Cardiac fibroblast (primary cell): ENCODE data around the gene KLHL18.
A peak's percentile ranks its signal among the peaks of the same experiment; 100 is the strongest.
"Not testable (repeated sequence)": the region's sequence is repeated elsewhere in the genome, so short reads cannot be mapped to it uniquely, and the experiment has no call there.

Source experiments
- DNase-seq, 2 donors: peaks; one replicate each; pipeline versions ENCODE4 v3.0.0 to v3.0.0-alpha.2; 2010; ENCODE audit warnings: low read depth in 2 of 2
- H3K4me3 ChIP-seq, 2 donors: replicated peaks in 1 of 2; 1 replicate in 1 of 2; 2 replicates in 1 of 2; pipeline ENCODE4 v1.5.1; 2011; ENCODE audit warnings: low read depth in 2 of 2, low read length in 2 of 2, mild to moderate bottlenecking in 2 of 2, moderate library complexity in 1 of 2
- TF ChIP-seq, protein P1 (sequence below): IDR thresholded peaks from one replicate; pipeline ENCODE4 v1.5.1; 2011; ENCODE audit warnings: low read depth, mild to moderate bottlenecking, low read length, inconsistent platforms

The KLHL18 gene

DNA sequence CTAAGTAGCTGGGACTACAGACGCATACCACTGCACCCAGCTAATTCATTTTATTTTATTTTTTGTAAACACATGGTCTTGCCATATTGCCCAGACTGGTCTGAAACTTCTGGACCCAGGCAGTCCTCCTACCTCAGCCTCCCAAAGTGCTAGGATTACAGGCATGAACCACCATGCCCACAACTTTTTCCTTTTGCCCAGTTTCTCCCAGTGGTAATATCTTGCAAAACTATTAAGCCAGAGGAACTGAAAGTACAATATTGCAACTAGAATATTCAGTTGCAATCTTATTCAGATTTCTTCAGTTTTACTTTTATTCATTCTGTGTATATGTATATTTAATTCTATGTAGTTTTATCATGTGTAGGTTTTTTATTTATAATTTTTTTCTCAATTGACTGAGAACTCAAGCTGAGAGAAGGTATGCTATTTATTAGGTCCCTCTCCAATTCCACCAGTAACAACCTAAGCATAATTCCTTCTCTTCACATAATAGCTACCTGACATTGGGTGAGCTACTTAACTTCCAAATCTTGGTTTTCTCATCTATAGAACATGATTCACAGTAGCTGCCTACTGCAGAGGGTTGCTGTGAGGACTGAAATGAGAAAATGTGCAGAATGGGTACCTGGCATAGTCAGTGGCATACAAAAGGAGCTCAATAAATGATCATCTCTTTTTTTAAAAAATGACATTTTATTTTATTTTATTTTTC, 30.8 kb downstream of the KLHL18 start:
- no peak overlapping the region for H3K4me3 ChIP-seq
- no peak for DNase-seq
- TF ChIP-seq, protein P1, sequence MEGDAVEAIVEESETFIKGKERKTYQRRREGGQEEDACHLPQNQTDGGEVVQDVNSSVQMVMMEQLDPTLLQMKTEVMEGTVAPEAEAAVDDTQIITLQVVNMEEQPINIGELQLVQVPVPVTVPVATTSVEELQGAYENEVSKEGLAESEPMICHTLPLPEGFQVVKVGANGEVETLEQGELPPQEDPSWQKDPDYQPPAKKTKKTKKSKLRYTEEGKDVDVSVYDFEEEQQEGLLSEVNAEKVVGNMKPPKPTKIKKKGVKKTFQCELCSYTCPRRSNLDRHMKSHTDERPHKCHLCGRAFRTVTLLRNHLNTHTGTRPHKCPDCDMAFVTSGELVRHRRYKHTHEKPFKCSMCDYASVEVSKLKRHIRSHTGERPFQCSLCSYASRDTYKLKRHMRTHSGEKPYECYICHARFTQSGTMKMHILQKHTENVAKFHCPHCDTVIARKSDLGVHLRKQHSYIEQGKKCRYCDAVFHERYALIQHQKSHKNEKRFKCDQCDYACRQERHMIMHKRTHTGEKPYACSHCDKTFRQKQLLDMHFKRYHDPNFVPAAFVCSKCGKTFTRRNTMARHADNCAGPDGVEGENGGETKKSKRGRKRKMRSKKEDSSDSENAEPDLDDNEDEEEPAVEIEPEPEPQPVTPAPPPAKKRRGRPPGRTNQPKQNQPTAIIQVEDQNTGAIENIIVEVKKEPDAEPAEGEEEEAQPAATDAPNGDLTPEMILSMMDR: no peak

DNA sequence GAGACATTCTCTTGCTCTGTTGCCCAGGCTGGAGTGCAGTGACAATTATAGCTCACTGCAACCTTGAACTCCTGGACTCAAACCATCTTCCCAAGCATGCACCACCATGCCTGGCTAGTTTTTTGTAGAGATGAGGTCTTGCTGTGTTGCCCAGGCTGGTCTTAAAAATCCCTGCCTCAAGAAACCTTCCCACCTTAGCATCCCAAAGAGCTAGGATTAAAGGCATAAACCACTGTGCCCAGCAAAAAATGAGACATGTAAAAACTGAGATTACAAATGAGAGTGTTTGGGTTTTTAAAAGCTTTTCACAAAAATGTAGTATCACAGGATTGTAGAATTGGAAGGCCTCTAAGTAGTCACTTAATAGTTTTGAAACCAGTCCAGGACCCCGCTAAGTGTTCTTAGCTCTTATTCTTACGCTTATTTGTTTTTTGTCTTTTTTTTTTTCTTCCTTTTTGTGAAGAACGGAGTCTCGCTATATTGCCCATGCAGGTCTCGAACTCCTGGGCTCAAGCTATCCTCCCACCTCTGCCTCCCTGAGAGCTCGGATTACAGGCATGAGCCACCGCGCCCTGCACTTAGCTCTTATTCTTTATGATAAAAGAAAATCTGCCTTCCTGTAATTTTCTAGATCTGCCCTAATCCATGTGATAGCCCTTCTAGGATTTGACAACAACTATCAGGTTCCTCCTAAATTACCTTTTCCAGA, 31.5 kb downstream of the KLHL18 start:
- TF ChIP-seq, protein P1: no peak
- no peak overlapping the region for H3K4me3 ChIP-seq
- DNase-seq: no peak

DNA sequence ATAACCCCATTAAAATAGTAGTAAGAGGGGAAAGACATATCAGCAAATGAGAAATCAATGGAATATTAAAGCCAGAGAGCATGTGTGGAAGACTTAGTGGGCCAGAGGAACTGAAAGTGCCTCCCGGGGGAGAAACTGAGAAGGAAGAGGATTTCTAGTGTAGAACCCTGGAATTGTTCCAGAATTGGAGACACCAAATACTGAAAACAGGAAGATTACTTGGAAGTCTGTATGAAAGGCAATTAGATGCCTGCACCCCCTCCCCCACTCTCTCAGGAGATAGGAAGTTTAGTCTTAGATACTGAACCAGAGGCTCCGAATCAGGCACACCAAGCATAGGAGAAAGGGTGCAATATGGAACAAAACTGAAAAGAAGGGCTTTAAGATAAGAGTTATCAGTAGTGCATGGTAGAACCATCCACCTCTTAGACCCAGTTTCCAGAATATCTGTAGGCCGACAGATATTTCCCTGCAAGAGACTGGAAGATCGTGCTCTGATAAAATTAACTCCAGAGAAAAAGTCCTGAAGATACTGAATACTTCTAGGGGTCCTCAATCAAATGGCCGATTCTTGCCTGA, 32.4 kb downstream of the KLHL18 start:
- TF ChIP-seq, protein P1: no peak
- no peak overlapping the region for H3K4me3 ChIP-seq
- DNase-seq: peak; percentile 21 to 60

DNA sequence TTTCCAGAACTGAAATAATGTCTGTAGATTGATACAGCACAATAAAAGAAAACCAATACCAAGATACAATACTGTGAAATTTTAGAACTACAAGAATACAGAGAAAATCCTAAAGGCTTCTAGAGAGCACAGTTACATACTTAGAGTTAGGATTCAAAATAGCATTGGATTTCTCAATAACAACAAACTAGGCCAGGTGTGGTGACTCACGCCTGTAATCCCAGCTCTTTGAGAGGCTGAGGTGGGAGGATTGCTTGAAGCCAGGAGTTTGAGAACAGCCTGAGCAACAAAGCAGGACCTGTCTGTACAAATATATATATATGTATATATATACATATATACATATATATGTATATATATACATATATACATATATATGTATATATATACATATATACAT, 33.4 kb downstream of the KLHL18 start:
- H3K4me3 ChIP-seq: not testable (repeated sequence)
- DNase-seq: peak in 1 of 2 donors; percentile 51

DNA sequence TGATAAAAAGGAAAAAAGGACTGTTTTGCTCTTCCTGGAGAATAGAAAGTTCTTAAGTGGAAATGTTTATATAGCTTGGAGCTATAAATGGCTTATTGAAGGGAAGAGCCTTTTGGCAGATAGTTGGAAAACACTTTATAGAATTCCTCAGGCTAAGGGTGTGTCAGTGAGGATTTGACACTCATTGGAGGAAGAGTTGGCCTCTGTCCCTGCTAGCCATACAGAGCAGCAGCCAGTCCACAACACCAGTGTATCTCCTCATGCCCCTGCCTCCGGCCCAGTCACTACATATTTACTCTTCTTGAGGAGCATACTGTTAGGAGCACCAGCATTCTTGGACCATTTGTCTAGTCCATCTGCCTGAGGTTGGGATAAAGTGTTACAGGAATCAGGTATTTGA, 36.2 kb downstream of the KLHL18 start:
- no peak for DNase-seq
- TF ChIP-seq, protein P1: no peak
- H3K4me3 ChIP-seq: no peak overlapping the region

DNA sequence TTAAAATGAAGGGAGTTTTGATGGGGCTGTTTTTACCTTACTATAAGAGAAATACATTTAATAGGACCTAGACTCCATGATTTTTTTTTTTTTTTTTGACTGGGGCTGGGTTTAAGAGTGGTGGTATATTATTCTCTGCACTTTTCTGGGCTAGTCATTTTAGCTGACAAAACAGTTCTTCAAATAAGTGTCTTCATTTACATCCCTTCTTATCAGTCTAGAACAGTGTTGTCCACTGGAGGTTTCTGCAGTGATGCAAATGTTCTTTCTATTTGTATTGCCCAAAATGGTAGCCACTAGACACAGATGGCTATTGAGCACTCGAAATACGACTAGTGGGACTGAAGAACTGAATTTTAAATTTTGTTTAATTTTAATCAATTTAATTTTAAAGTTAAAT, 37.2 kb downstream of the KLHL18 start:
- TF ChIP-seq, protein P1: no peak
- no peak overlapping the region for H3K4me3 ChIP-seq
- no peak for DNase-seq

DNA sequence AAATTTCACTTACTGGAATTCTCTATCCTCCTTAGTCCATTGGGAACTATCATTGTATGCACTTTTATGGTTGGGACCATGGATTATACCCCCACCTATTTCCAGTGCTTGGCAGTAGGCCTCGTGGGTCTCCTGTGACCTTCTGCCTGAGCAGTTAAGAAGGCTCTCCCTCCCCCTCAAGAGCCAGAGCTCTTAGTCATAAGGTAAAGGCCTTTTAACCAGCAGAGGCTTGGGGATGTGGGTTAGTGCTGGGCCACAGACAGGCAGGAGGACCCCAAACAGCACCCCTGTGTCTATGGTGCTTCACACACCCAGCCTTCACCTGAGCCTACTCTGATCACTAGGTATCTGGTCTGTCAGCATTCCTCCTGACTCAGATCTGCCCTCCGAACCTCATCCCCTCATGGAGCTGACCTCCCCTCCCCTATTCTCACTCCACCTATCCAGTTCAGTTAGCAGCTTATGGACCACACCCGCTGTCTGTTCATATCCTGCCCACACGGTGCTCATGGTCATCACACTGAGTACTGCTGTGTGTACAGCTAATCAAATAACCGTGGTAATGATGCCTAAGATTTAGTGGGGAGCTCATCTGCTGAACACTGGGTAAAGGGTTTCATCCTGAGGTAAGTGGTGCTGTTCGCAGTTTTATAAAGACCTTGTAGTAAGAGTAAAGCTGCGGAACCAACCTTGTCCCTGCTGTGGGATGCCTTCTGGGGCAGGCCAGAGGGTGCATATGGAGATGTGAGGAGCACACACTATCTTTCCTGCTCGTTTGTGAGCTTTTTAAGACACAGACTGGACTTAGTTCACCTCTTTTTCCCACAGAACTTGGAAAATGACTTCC, 40.9 kb downstream of the KLHL18 start:
- no peak overlapping the region for H3K4me3 ChIP-seq
- TF ChIP-seq, protein P1: no peak
- DNase-seq: peak; percentile 23 to 43
